GM19099 (cell line): ENCODE results near the gene SMG9.

Experiments
- POLR2A ChIP-seq: IDR thresholded peaks from 3 replicates; pipeline ENCODE4 v1.6.1; 2011; ENCODE audit warnings: low read depth; ENCODE audit not compliant: insufficient read length; ENCODE audit errors: extremely low read depth

Gene SMG9

GRCh38 chr19:43749898-43750297 lies 4.9 kb downstream of the SMG9 start:
- no peak for TF ChIP-seq POLR2A

- no peak for TF ChIP-seq POLR2A
Observed at GRCh38 chr19:43749152-43749551, 5.6 kb downstream of the SMG9 start.

- no peak for TF ChIP-seq POLR2A
Observed at GRCh38 chr19:43748685-43749084, 6.1 kb downstream of the SMG9 start.

- no peak for TF ChIP-seq POLR2A
Observed at GRCh38 chr19:43748205-43748594, 6.6 kb downstream of the SMG9 start.

- no peak for TF ChIP-seq POLR2A
Observed at GRCh38 chr19:43747557-43748204, 7.1 kb downstream of the SMG9 start.

- no peak for TF ChIP-seq POLR2A
Observed at GRCh38 chr19:43743059-43743458, 11.7 kb downstream of the SMG9 start.

GRCh38 chr19:43741075-43741825 lies 13.5 kb downstream of the SMG9 start:
- TF ChIP-seq POLR2A: no peak

- TF ChIP-seq POLR2A: no peak
Observed at GRCh38 chr19:43739439-43740235, 15.1 kb downstream of the SMG9 start.

- no peak for TF ChIP-seq POLR2A
Observed at GRCh38 chr19:43738780-43739211, 16.0 kb downstream of the SMG9 start.

- TF ChIP-seq POLR2A: no peak
Observed at GRCh38 chr19:43735957-43736356, 18.8 kb downstream of the SMG9 start.

- TF ChIP-seq POLR2A: no peak
Observed at GRCh38 chr19:43735013-43735412, 19.7 kb downstream of the SMG9 start.

GRCh38 chr19:43731846-43732245 lies 22.9 kb downstream of the SMG9 start:
- no peak for TF ChIP-seq POLR2A

- no peak for TF ChIP-seq POLR2A
Observed at GRCh38 chr19:43731346-43731745, 23.4 kb downstream of the SMG9 start.

GRCh38 chr19:43729919-43730318 lies 24.8 kb downstream of the SMG9 start:
- no peak for TF ChIP-seq POLR2A

- TF ChIP-seq POLR2A: no peak
Observed at GRCh38 chr19:43727593-43727853, 27.2 kb downstream of the SMG9 start.
